ENCODE data around the gene CIART. TPM values are rescaled to one million over a fixed set of nuclear protein-coding genes. Genes with fewer than 3 reads are reported as not detected.

CIART gene
- total and polyA plus RNA-seq, 10 of the 15 experiments (the other 5 are each of a cell fraction or from before 2014, with no cell fraction given), result 0.44 to 1.4 (median 0.67) TPM

DNA sequence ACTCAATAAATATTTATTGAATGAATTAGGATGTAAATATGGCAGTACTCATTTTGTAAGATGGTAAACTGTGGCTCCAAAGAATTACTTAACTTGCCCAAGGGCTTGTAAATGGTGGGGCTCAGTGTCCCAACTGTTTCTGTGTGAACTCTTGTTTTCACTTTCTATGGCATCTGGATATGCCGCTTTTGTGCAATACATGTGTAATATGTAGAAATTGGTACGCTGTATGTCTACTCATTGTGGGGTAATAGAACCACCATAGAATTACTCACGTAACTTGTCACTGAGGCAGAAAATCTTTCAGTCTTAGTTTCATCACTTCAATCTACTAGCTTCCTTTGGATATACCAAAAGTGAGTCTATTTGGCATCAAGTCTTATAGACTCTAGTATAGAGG lies 40.0 kb downstream of the CIART start:
- ATAC-seq, result peak; percentile 61
- intact Hi-C loops (cut with micrococcal nuclease; ENCODE audit: unreplicated experiment), result loop anchor here (5.0 kb wide), 2 partner anchors 40 to 55 kb away; partner anchors contain the start of genes APH1A and RPRD2

GRCh38 chr1:150332651-150333290 lies 50.4 kb downstream of the CIART start:
- ChIA-PET SMC1A (ENCODE audit: uncharacterized antibody, unreplicated experiment) (no interaction called here), RAD21 (ENCODE audit: unreplicated experiment) (no interaction called here), POLR2A (no interaction called here), CTCF (no interaction called here)
- BruUV-seq (replicated peaks), result no TSS peak
- intact Hi-C loops (cut with micrococcal nuclease; ENCODE audit: unreplicated experiment) (no loop called here), in situ Hi-C loops (cut with MboI) (no loop called here)
- no peak overlapping the region for H3K4me3 ChIP-seq
- H3K79me2 ChIP-seq (ENCODE audit: control insufficient read depth, insufficient read depth, low read length), result no peaks in the 10 kb centered on the region; the same call in 1 of the 2 replicates
- no peak for ATAC-seq
- H3K9me3 ChIP-seq (replicated peaks; ENCODE audit: control insufficient read depth, insufficient read depth, low read length), result no peaks in the 10 kb centered on the region
- no peaks in the 10 kb centered on the region for H3K27me3 ChIP-seq (replicated peaks in 1 of 2; ENCODE audit: control insufficient read depth in 2 of 2, insufficient read depth in 2 of 2, low read length in 1 of 2)
- H3K9ac ChIP-seq (ENCODE audit: control insufficient read depth, insufficient read depth, low read length), result no peak overlapping the region
- peaks cover 8 to 44% of the 10 kb centered on the region in 2 experiments for H3K36me3 ChIP-seq (ENCODE audit: control insufficient read depth in 2 of 2, insufficient read depth in 2 of 2, low read length in 1 of 2)
- no peaks in the 10 kb centered on the region for H4K20me1 ChIP-seq (ENCODE audit: control insufficient read depth, insufficient read depth)
- no peak overlapping the region for H2AFZ ChIP-seq (ENCODE audit: control insufficient read depth, low read depth, low read length)
- H3K4me2 ChIP-seq (ENCODE audit: control insufficient read depth, insufficient read depth), result no peak overlapping the region
- 89% methylated on average over 7 of the region's 7 CpGs for WGBS (ENCODE audit: insufficient coverage, insufficient replicate concordance, low lambda C conversion rate, missing lambda C conversion rate)
- TF ChIP-seq DPF2 (IDR thresholded peaks at IDR 0.05), result no peak
- no peak for TF ChIP-seq ZNF217 (IDR thresholded peaks at IDR 0.05)
- no peak for TF ChIP-seq SMC3 (IDR thresholded peaks at IDR 0.05; ENCODE audit: borderline replicate concordance, low read length)
- TF ChIP-seq TCF12 (IDR thresholded peaks at IDR 0.05; ENCODE audit: low read depth, low read length), result no peak
- no peak for TF ChIP-seq RCOR1 (conservative IDR thresholded peaks at IDR 0.05; ENCODE audit: low read depth, low read length)
- no peak for TF ChIP-seq SP1 (IDR thresholded peaks at IDR 0.05; ENCODE audit: low read depth, low read length)
- TF ChIP-seq SMAD5 (IDR thresholded peaks at IDR 0.05; ENCODE audit: low read depth), result no peak
- no peak for FAIRE-seq
- H3K27ac ChIP-seq (ENCODE audit: control insufficient read depth, insufficient read depth), result no peak overlapping the region
- no peak for DNase-seq (ENCODE audit: low read depth, low spot score)
- H3K4me1 ChIP-seq (ENCODE audit: control insufficient read depth, insufficient read depth, low read length), result no peaks in the 10 kb centered on the region

More for the DNA sequence above, 40.0 kb downstream of the CIART start:
- H3K4me1 ChIP-seq (ENCODE audit: control insufficient read depth, insufficient read depth, low read length), result no peaks in the 10 kb centered on the region
- in situ Hi-C loops (cut with MboI), result no loop called here
- TF ChIP-seq FOXM1 (IDR thresholded peaks at IDR 0.05; ENCODE audit: low read depth, low read length) (no peak), RUNX3 (IDR thresholded peaks at IDR 0.05; ENCODE audit: low read length) (0 out of 2 replicates have a peak, but pooled peaks have one; percentile 15), SUPT20H (IDR thresholded peaks at IDR 0.05; ENCODE audit: borderline replicate concordance, control insufficient read depth, low read depth, low read length) (no peak), ZBED1 (IDR thresholded peaks at IDR 0.05; ENCODE audit: borderline replicate concordance) (no peak), SMAD5 (IDR thresholded peaks at IDR 0.05; ENCODE audit: low read depth) (0 out of 2 replicates have a peak, but pooled peaks have one; percentile 35), SREBF2 (IDR thresholded peaks at IDR 0.05; ENCODE audit: low read length) (no peak)
- TF ChIP-seq, protein P1, sequence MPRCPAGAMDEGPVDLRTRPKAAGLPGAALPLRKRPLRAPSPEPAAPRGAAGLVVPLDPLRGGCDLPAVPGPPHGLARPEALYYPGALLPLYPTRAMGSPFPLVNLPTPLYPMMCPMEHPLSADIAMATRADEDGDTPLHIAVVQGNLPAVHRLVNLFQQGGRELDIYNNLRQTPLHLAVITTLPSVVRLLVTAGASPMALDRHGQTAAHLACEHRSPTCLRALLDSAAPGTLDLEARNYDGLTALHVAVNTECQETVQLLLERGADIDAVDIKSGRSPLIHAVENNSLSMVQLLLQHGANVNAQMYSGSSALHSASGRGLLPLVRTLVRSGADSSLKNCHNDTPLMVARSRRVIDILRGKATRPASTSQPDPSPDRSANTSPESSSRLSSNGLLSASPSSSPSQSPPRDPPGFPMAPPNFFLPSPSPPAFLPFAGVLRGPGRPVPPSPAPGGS (IDR thresholded peaks at IDR 0.05; ENCODE audit: borderline replicate concordance, insufficient read depth, low read depth, low read length, poor library complexity, severe bottlenecking), result peak; percentile 50
- peaks cover 31% of the 10 kb centered on the region for H3K79me2 ChIP-seq (ENCODE audit: control insufficient read depth, insufficient read depth, low read length)
- H3K27ac ChIP-seq (ENCODE audit: control insufficient read depth, insufficient read depth), result peak overlapping the region; percentile 87
- no peaks in the 10 kb centered on the region for H4K20me1 ChIP-seq (ENCODE audit: control insufficient read depth, insufficient read depth)
- H3K4me3 ChIP-seq, result peak overlapping the region; percentile 85
- H3K9me3 ChIP-seq (replicated peaks; ENCODE audit: control insufficient read depth, insufficient read depth, low read length), result no peaks in the 10 kb centered on the region
- H3K36me3 ChIP-seq (ENCODE audit: control insufficient read depth in 2 of 2, insufficient read depth in 2 of 2, low read length in 1 of 2), result peaks cover 0 to 18% of the 10 kb centered on the region in 2 experiments; a peak in 3 of 4 replicates
- RAD21 ChIA-PET (ENCODE audit: unreplicated experiment), result interaction anchor here (1.0 kb wide), 1 partner anchor 67 kb away, joined by 3 read pairs; no protein-coding TSS in a partner anchor
- no TSS peak for BruUV-seq (replicated peaks)
- H3K27me3 ChIP-seq (replicated peaks in 1 of 2; ENCODE audit: control insufficient read depth in 2 of 2, insufficient read depth in 2 of 2, low read length in 1 of 2), result no peaks in the 10 kb centered on the region
- peak overlapping the region; percentile 91 for H3K9ac ChIP-seq (ENCODE audit: control insufficient read depth, insufficient read depth, low read length)
- DNase-seq (ENCODE audit: low read depth, low spot score) (no peak), FAIRE-seq (no peak)
- CTCF ChIA-PET, result no interaction called here
- SMC1A ChIA-PET (ENCODE audit: uncharacterized antibody, unreplicated experiment), result no interaction called here
- H3K4me2 ChIP-seq (ENCODE audit: control insufficient read depth, insufficient read depth), result peak overlapping the region; percentile 24
- no peak overlapping the region for H2AFZ ChIP-seq (ENCODE audit: control insufficient read depth, low read depth, low read length)
- WGBS (ENCODE audit: insufficient coverage, insufficient replicate concordance, low lambda C conversion rate, missing lambda C conversion rate), result 7% methylated on average over 3 of the region's 3 CpGs
- POLR2A ChIA-PET, result interaction anchor here (0.5 to 0.7 kb wide), 2 partner anchors 44 to 522 kb away, joined by 3 to 5 read pairs; no protein-coding TSS in a partner anchor
